GM18909 (cell line): ENCODE results near the gene WWOX.

Source experiments
- ATAC-seq: cut with Tn5 transposase; IDR thresholded peaks from one replicate; pipeline ENCODE4 v1.9.1; 2021; ENCODE audit warnings: mild to moderate bottlenecking; ENCODE audit not compliant: unreplicated experiment, poor library complexity

The WWOX gene

DNA sequence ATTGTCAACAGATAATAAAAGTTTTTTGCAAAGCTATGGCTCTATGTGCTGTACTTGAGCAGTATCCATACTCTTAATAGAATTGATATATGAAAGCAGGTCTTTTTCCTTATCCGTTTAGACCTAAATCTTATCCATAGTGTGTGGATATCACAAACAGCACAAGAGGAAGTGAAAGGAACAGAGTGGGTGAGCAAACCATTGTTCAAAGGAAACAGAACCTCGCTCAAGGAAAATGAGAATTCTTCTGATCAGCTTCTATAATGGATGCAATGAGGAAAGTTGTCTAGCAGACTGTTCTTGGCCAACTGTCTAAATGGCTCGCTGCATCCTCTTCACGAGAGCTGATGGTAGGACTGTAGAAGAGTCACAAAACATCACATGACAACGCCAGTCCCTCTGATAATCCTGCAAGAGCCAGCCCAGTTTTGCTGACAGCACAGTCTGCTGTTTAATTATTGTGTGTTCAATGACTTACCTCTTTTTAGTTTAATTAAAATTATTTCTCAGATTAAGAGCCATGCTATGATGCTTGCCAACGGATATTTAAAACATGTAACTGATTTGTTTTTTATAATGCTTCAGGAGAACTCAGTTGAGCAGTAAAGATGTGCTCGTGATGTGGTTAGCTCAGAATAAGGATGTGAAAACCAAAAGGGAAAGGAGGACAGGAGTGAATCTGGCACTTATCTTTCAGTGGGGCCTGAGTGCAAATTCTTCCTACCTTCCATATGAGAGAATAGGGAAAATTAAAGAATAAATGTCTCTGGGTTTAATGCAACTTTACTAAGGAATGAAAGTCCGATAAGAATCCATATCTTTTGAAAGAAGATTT, 38.5 kb downstream of the WWOX start:
- ATAC-seq, result peak; percentile 44

- no peak for ATAC-seq
These were observed 41.5 kb downstream of the WWOX start for GRCh38 chr16:78140818-78141466.

- ATAC-seq, result no peak
These were observed 43.3 kb downstream of the WWOX start for GRCh38 chr16:78142788-78143187.

- ATAC-seq, result no peak
These were observed 47.4 kb downstream of the WWOX start for GRCh38 chr16:78146807-78147206.

DNA sequence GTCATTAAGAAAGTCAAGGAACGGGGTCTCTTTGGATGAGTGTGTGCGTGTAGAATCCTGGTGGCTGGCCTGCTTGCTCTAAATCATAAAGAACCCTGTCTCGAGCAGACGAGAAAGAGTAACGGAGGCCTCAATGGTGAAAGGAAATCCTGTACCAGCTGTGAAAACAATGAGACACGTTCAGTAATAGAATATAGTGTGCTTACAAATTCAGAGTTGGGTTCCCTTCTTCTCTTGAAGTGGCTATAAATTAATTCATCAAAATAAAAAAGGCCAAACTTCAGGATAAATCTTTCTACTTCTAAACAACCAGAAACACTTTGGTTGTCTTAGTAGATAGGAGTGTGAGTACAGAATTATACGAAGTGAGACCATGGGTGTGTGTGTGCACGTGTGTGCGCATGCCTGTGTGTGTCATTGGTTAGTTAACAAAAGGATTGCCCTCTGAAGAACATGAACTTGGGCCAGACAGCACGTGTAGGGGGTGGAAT, 48.5 kb downstream of the WWOX start:
- no peak for ATAC-seq

DNA sequence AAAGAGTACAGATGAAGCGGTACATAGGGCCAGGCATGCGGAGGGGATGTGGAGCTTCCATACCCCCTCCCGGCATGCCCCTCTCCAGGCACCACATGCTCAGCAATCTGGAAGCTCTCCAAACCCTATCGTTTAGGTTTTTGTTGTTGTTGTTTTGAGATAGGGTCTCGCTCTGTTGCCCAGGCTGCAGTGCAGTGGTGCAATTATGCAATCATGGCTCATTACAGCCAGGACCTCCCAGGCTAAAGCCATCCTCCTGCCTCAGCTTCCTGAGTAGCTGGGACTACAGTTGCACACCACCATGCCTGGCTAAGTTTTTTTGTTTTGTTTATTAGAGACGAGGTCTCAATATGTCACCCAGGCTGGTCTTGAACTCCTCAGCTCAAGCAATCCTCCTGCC, 50.8 kb downstream of the WWOX start:
- no peak for ATAC-seq

GRCh38 chr16:78154729-78155461, 55.4 kb downstream of the WWOX start:
- no peak for ATAC-seq

DNA sequence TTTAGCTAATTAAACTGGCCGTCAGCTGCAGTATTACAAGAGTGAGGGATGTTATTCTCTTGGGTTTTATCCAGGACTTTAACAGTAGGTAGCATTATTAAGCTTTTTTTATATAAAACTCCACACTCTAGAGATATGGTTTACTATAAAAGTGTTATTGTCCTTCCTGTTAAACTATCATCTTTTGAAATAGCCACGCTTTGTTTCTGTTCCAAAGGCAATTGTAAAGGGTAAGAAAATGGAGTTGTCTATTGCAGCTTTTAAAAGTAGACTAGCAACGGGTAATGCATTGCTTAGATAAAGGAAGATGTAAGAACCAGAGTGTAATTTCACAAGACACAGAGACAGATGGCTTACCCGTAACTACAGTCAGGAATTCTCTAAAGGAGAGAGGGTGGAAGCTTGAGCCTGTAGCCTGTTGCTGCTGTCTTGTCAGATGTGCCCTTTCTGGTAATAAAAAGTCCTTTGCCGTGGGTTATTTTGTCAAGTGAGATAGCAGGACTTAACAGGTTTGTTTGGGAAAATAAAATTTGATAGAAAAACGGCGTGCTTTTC, 56.4 kb downstream of the WWOX start:
- no peak for ATAC-seq

DNA sequence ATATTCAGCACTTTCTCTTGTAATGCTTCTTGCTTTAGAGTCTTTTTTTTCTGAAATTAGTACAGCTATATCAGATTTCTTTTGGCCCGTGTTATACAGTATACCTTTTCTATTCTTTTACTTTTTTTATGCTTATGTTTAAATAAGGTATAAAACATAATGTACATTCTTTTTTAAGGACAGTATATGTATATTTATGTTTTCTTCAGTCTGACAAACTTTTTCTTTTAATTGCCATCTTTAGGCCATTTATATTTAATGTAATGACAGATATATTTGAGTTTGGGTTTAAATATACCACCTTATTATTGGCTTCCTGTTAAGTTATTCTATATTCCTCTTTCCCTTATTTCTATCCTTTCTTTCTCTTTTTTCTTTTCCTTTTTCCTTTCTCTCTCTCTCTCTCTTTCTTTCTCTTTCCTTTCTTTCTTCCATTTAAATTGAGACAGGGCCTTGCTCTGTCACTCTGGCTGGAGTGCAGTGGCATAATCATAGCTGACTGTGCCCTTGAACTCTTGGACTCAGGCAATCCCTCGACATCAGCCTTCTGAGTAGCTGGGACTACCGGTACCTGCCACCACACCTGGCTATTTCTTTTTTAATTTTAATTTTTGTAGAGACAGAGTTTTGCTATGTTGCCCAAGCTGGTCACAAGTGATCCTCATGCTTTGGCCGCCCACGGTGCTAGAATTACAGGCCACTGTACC, 61.7 kb downstream of the WWOX start:
- ATAC-seq, result no peak

DNA sequence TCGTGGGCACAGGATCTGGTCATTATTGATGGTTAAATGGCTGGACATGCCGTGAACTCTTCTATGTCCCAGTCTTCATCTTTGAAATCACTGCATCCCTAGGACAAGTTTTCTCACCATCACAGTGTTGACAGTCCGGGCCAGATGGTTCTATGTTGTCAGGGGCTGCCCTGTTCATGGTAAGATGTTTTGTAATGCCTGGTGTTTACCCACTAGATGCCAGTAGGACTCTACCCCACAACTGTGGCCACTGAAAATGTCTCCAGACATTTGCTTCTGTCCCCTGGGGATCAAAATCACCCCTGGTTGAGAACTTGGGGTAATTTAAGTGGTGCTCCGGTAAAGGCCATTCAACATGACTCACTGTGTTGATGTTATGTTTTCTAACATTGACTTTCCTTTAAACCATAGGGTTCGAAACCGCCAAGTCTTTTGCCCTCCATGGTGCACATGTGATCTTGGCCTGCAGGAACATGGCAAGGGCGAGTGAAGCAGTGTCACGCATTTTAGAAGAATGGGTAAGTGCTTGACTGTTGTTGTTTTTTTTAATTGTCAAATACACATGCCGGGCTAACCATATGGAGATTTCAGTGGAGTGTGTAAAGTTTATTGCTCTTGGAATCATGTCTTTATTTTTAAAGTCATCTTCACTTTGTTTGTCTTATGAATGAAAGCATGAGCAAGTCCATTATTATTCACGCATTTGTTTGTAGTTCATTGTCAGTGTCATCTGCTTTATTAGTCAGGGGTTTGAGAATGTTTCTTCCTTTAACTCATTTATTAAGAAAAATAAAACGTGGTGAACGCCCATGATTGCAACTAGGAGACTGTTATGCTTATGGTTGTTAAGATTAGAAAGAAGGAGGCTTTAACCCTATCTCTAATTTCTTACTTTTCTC, 64.6 kb downstream of the WWOX start:
- ATAC-seq, result no peak

- ATAC-seq, result no peak
These were observed 71.1 kb downstream of the WWOX start for GRCh38 chr16:78170494-78170933.

DNA sequence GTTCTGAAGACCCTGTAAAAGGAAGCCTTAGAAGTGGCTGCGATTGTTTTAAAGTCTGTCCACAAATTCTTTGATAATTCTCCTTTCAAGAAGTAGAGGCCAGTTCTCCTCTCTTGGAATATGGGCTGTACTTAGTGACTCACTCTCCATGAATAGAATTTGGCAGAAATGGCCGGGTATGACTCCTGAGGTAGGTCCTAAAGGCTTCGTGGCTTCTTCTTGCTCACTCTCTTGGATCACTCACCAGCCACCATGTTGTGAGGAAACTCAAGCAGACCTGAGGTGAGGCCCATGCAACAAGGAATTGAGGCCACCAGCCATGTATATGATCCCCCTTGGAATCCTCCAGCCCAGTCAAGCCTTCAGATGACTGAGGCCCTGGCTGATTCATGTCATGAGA, 75.8 kb downstream of the WWOX start:
- ATAC-seq, result no peak

DNA sequence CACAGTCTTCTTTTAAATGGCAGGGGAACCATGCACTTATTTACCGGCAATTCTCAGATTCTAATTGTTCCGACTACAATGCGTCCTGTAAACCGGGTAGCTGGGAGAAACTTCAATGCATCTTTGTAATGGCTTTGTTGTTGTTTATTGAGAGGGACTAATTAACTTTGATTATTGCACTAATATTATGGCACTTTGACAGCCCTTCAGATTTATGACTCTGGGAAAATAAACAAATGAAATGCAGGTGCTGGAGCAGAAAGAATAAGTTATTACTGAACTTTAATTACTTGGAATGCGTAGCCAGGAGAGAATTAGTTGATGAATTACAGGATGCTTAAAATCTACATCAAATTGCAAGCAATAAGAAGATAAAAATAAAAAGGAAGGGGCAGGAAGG, 77.0 kb downstream of the WWOX start:
- no peak for ATAC-seq

- no peak for ATAC-seq
These were observed 77.8 kb downstream of the WWOX start for GRCh38 chr16:78177218-78177617.

GRCh38 chr16:78177987-78178386, 78.5 kb downstream of the WWOX start:
- ATAC-seq, result no peak

DNA sequence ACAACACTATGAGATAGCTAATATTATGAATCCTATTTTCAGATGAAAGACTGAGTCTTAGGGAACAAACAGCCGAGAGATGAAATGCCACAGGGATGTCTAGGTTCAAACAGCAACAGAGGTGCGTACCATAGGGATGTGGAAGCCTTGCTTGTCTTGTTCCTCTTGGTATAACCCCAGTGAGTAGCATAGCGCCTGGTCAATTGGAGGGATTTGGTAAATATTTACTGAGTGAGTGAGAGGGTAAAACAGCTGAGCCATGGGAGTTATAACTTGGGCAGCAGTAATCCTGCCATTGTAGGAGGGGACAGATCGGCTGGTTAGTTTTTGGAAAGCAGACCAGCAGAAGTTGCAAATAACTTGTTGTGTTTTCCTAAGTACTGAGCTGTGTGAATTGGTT, 80.2 kb downstream of the WWOX start:
- no peak for ATAC-seq

DNA sequence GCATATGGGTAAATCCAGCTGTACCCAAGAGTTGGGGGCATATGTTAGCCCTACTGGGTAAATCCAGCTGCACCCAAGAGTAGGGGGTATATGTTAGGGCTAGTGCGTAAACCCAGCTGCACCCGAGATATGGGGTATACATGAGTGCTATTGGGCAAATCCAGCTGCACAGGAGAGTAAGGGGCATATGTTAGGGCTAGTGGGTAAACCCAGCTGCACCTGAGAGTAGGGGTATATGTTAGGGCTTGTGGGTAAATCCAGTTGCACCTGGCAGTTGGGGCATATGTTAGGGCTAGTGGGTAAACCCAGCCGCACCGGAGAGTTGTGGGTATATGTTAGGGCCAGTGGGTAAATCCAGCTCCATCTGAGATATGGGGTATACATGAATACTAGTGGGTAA, 80.9 kb downstream of the WWOX start:
- no peak for ATAC-seq

- ATAC-seq, result no peak
These were observed 84.2 kb downstream of the WWOX start for GRCh38 chr16:78183437-78184237.
